Motor neuron (in vitro differentiated cells): ENCODE data around the gene CFTR. TPM values are rescaled to one million over a fixed set of nuclear protein-coding genes. Genes with fewer than 3 reads are reported as not detected.
"Not testable (repeated sequence)": the region's sequence is repeated elsewhere in the genome, so short reads cannot be mapped to it uniquely, and the experiment has no call there.

ENCODE experiments used
- ATAC-seq, 8 experiments: fragments of 200-7000 bp; cut with Tn5 transposase; replicated peaks in 6 of 8; 2 replicates each; pipeline ENCODE4 v1.8.0; 2021; ENCODE audit warnings: mild to moderate bottlenecking in 8 of 8, moderate library complexity in 8 of 8
- H3K27ac ChIP-seq, 2 donors: fragments of 250-450 bp; sonication (Bioruptor Pico); 2 replicates each; pipeline ENCODE4 v1.9.0; 2021; ENCODE audit warnings: antibody characterized with exemption in 2 of 2, mild to moderate bottlenecking in 2 of 2, moderate library complexity in 1 of 2
- H3K4me1 ChIP-seq, 2 donors: fragments of 250-450 bp; sonication (Bioruptor Pico); replicated peaks in 1 of 2; 2 replicates each; pipeline ENCODE4 v1.6.1; 2021; ENCODE audit warnings: antibody characterized with exemption in 2 of 2, mild to moderate bottlenecking in 2 of 2, moderate library complexity in 1 of 2
- H3K4me3 ChIP-seq, 5 donors: fragments of 250-450 bp; sonication (Bioruptor Pico); 2 replicates each; pipeline ENCODE4 v1.9.0; 2021; ENCODE audit warnings: antibody characterized with exemption in 5 of 5, mild to moderate bottlenecking in 5 of 5, moderate library complexity in 4 of 5
- WGBS, 10 experiments: fragments of 450-650 bp; shearing (Covaris generic); methylation state at CpG; one replicate each; pipeline ENCODE4 v1.0.0; 2022; 5-methylcytosine and 5-hydroxymethylcytosine counted together
- in situ Hi-C, 9 experiments: fragments of 400-800 bp; cut with MboI; loops; one replicate each; pipeline ENCODE4 v1.15.0; 2021; ENCODE audit warnings: low sequenced_read_pairs in 9 of 9, low pct_unique_long_range_greater_than_20kb in 2 of 9; ENCODE audit not compliant: unreplicated experiment in 9 of 9
- total RNA-seq, 8 experiments: library from RNA; unstranded; fragments of 300-600 nt; gene quantifications; 2 replicates each; pipeline versions ENCODE4 v1.2.3 to v1.2.4, GENCODE V29; 2022

CFTR gene
- total RNA-seq, 8 experiments from 2014 or later: 0.76 to 2.7 (median 1.2) TPM; not detected in 2

GRCh38 chr7:117517194-117517593, 37.4 kb downstream of the CFTR start:
- ATAC-seq, H3K27ac ChIP-seq, H3K4me3 ChIP-seq, H3K4me1 ChIP-seq, in situ Hi-C loops: not testable (repeated sequence)
- WGBS, 10 experiments: 0 to 100% (median 90%) methylated on average over 1 of the region's 1 CpG; no CpG with 5 or more reads in 7 of the 10 experiments

GRCh38 chr7:117530390-117530789, 50.6 kb downstream of the CFTR start:
- Histone ChIP-seq H3K4me3 (no peak overlapping the region), H3K4me1 (no peaks in the 10 kb centered on the region), H3K27ac (no peak overlapping the region)
- no peak for ATAC-seq
- in situ Hi-C loops: no loop called here

GRCh38 chr7:117531595-117532244, 51.9 kb downstream of the CFTR start:
- 0 to 91% (median 47%) methylated on average over 1 to 3 of the region's 3 CpGs; no CpG with 5 or more reads in 1 of the 10 experiments for WGBS, 10 experiments
- no peak for ATAC-seq
- in situ Hi-C loops: no loop called here
- no peaks in the 10 kb centered on the region for H3K4me1 ChIP-seq
- H3K27ac ChIP-seq: no peak overlapping the region
- H3K4me3 ChIP-seq: no peak overlapping the region

- Histone ChIP-seq H3K27ac (no peak overlapping the region), H3K4me3 (no peak overlapping the region), H3K4me1 (no peaks in the 10 kb centered on the region)
- WGBS, 10 experiments: 0 to 100% (median 80%) methylated on average over 1 to 2 of the region's 2 CpGs; no CpG with 5 or more reads in 1 of the 10 experiments
- in situ Hi-C loops: no loop called here
- ATAC-seq: no peak
These were observed 58.2 kb downstream of the CFTR start for GRCh38 chr7:117538053-117538452.

GRCh38 chr7:117544061-117544460, 64.2 kb downstream of the CFTR start:
- no peak overlapping the region for H3K4me3 ChIP-seq
- no peak overlapping the region for H3K27ac ChIP-seq
- 8 to 100% (median 89%) methylated on average over 1 to 2 of the region's 2 CpGs for WGBS, 10 experiments
- no peaks in the 10 kb centered on the region for H3K4me1 ChIP-seq
- no peak for ATAC-seq
- in situ Hi-C loops: no loop called here

DNA sequence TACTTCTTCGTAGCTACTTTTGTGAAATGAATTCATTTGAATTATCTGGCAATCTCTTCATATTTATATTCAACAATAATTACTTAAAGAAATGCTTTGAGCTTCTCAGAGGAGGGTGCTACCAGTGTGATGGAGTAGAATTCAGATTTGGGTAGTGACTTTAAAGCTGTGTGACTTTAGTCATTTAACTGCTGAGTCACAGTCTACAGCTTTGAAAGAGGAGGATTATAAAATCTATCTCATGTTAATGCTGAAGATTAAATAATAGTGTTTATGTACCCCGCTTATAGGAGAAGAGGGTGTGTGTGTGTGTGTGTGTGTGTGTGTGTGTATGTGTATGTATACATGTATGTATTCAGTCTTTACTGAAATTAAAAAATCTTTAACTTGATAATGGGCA, 68.2 kb downstream of the CFTR start:
- Histone ChIP-seq H3K4me1 (no peaks in the 10 kb centered on the region), H3K27ac (no peak overlapping the region), H3K4me3 (no peak overlapping the region)
- in situ Hi-C loops: no loop called here
- 0 to 100% (median 56%) methylated on average over 1 to 2 of the region's 2 CpGs; no CpG with 5 or more reads in 2 of the 10 experiments for WGBS, 10 experiments
- ATAC-seq: peak in 2 of 8 experiments; percentile 38 to 46

DNA sequence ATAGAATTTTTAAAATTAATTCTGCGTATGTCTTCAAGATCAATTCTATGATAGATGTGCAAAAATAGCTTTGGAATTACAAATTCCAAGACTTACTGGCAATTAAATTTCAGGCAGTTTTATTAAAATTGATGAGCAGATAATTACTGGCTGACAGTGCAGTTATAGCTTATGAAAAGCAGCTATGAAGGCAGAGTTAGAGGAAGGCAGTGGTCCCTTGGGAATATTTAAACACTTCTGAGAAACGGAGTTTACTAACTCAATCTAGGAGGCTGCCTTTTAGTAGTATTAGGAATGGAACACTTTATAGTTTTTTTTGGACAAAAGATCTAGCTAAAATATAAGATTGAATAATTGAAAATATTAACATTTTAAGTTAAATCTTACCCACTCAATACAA, 70.8 kb downstream of the CFTR start:
- in situ Hi-C loops: no loop called here
- H3K27ac ChIP-seq: no peak overlapping the region
- ATAC-seq: no peak
- no peaks in the 10 kb centered on the region for H3K4me1 ChIP-seq
- no peak overlapping the region for H3K4me3 ChIP-seq
- WGBS, 10 experiments: 0 to 100% (median 70%) methylated on average over 1 to 2 of the region's 2 CpGs; no CpG with 5 or more reads in 1 of the 10 experiments

GRCh38 chr7:117552660-117553059, 72.8 kb downstream of the CFTR start:
- Histone ChIP-seq H3K4me1 (no peaks in the 10 kb centered on the region), H3K27ac (no peak overlapping the region), H3K4me3 (no peak overlapping the region)
- peak in 3 of 8 experiments; percentile 54 to 84 (median 58) for ATAC-seq
- in situ Hi-C loops: no loop called here

DNA sequence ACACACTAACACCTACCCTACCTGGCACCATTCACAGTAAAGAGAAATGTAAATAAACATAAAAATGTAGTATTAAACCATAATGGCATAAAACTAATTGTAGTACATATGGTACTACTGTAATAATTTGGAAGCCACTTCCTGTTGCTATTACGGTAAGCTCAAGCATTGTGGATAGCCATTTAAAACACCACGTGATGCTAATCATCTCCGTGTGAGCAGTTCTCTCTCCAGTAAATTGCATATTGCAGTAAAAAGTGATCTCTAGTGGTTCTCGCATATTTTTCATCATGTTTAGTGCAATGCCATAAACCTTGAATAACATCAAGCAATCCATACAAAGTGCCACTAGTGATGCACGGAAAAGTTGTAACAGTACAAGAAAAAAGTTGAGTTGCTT, 75.4 kb downstream of the CFTR start:
- no peak overlapping the region for H3K4me3 ChIP-seq
- in situ Hi-C loops: no loop called here
- WGBS, 10 experiments: 10 to 94% (median 83%) methylated on average over 3 to 5 of the region's 5 CpGs; no CpG with 5 or more reads in 1 of the 10 experiments
- ATAC-seq: peak in 3 of 8 experiments; percentile 43 to 62 (median 44)
- H3K27ac ChIP-seq: no peak overlapping the region
- no peaks in the 10 kb centered on the region for H3K4me1 ChIP-seq

DNA sequence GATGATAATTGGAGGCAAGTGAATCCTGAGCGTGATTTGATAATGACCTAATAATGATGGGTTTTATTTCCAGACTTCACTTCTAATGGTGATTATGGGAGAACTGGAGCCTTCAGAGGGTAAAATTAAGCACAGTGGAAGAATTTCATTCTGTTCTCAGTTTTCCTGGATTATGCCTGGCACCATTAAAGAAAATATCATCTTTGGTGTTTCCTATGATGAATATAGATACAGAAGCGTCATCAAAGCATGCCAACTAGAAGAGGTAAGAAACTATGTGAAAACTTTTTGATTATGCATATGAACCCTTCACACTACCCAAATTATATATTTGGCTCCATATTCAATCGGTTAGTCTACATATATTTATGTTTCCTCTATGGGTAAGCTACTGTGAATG, 79.6 kb downstream of the CFTR start:
- H3K27ac ChIP-seq: no peak overlapping the region
- in situ Hi-C loops: no loop called here
- WGBS, 10 experiments: 0 to 100% (median 86%) methylated on average over 1 to 3 of the region's 3 CpGs
- H3K4me1 ChIP-seq: no peaks in the 10 kb centered on the region
- H3K4me3 ChIP-seq: no peak overlapping the region
- no peak for ATAC-seq

DNA sequence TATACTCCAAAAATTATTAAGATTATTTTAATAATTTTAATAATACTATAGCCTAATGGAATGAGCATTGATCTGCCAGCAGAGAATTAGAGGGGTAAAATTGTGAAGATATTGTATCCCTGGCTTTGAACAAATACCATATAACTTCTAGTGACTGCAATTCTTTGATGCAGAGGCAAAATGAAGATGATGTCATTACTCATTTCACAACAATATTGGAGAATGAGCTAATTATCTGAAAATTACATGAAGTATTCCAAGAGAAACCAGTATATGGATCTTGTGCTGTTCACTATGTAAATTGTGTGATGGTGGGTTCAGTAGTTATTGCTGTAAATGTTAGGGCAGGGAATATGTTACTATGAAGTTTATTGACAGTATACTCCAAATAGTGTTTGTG, 80.2 kb downstream of the CFTR start:
- in situ Hi-C loops: no loop called here
- no peak overlapping the region for H3K4me3 ChIP-seq
- no peak overlapping the region for H3K27ac ChIP-seq
- ATAC-seq: no peak
- no peaks in the 10 kb centered on the region for H3K4me1 ChIP-seq

DNA sequence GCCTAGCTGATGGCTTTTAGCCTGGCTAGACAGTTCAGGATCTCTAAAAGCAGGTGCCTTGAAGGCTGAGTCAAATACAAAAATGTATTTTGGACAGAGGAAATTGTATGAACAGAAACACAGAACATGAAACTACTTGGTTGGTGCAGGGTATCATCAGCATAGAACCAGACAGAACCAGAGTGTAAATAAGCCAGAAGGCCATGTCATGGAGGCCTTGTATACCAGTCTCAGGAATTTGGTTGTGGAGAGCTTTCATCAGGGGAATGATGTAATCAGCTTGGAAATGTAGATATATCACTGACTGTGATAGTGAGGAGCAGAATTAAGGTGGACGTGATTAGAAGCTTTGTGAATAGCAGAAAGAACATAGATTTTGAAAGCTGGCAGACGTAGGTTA, 82.9 kb downstream of the CFTR start:
- WGBS, 10 experiments: 4 to 100% (median 87%) methylated on average over 1 to 2 of the region's 2 CpGs; no CpG with 5 or more reads in 3 of the 10 experiments
- in situ Hi-C loops: no loop called here
- H3K4me1 ChIP-seq: no peaks in the 10 kb centered on the region
- ATAC-seq: peak in 5 of 8 experiments; percentile 38 to 89 (median 65)
- no peak overlapping the region for H3K27ac ChIP-seq
- no peak overlapping the region for H3K4me3 ChIP-seq

DNA sequence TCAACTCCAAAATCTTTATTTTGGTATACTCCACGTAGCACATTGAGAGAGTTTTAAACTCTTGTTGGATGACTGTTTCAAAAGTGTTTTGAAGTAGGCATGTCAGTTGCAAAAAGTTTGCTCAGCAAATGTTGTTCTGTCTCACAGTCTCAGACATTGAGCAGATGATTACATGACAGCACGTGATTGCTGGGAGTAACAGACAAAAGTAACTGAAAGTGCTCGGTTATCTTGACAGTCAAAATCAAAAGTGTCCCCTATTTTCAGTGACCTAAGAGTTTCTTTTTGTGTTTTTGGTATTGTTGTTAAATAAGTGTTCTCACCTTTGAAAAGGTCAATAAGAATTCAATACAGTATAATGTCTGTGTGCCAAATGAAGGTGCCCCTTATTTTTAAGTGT, 84.3 kb downstream of the CFTR start:
- H3K4me1 ChIP-seq: no peaks in the 10 kb centered on the region
- H3K27ac ChIP-seq: no peak overlapping the region
- no peak for ATAC-seq
- 0 to 97% (median 69%) methylated on average over 1 to 3 of the region's 3 CpGs for WGBS, 10 experiments
- H3K4me3 ChIP-seq: no peak overlapping the region
- in situ Hi-C loops: no loop called here

DNA sequence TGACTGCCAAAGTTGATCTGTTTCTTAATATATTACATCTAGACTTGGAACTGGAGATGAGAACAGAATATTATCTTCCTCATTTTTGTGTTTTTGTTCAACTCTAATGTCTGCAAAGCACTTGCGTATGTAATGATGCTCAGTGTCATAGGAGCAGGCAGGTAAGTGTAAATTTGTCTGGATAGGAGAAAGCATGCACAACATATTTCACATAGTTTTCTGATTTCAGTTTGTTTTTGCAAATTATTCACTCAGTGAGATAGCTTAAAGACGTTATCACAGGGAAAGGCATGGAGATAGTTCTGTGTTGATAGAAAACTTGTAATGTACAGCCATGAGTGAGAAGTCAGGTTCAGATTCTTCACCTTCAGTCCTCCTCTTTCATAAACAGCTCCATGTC, 84.8 kb downstream of the CFTR start:
- in situ Hi-C loops: no loop called here
- 10 to 100% (median 86%) methylated on average over 1 to 2 of the region's 2 CpGs; no CpG with 5 or more reads in 1 of the 10 experiments for WGBS, 10 experiments
- Histone ChIP-seq H3K27ac (no peak overlapping the region), H3K4me1 (no peaks in the 10 kb centered on the region), H3K4me3 (no peak overlapping the region)
- ATAC-seq: no peak
